B cell (primary cell): Measurements from ENCODE around the gene DYNLT4. TPM values are rescaled to one million over a fixed set of nuclear protein-coding genes. Genes with fewer than 3 reads are reported as not detected.
"Not testable (repeated sequence)": the region's sequence is repeated elsewhere in the genome, so short reads cannot be mapped to it uniquely, and the experiment has no call there.

Experiments
- ATAC-seq: fragments of 200-7000 bp; cut with Tn5 transposase; one replicate; pipeline ENCODE4 v1.10.0; 2021; ENCODE audit warnings: low read depth, mild to moderate bottlenecking, moderate number of reproducible peaks, moderate library complexity
- CTCF ChIA-PET: fragments of 350-600 bp; sonication (Branson Sonifier 250); formaldehyde crosslinking; loops from one replicate; lab custom pipeline; 2021; ENCODE audit warnings: antibody characterized with exemption, inconsistent platforms; lab: Charles Lee
- POLR2A ChIA-PET: fragments of 350-600 bp; sonication (Branson Sonifier 250); formaldehyde crosslinking; loops from one replicate; lab custom pipeline; 2021; ENCODE audit warnings: antibody characterized with exemption; lab: Charles Lee
- DNase-seq: peaks from one replicate; pipeline ENCODE4 v3.0.0; 2013
- H2AFZ ChIP-seq: 2 replicates; pipeline ENCODE4 v1.6.1; 2012; ENCODE audit warnings: mild to moderate bottlenecking, low read depth, low read length; ENCODE audit not compliant: insufficient read depth, poor library complexity, severe bottlenecking
- H3K27ac ChIP-seq, 2 donors: 1 replicate in 1 of 2; 2 replicates in 1 of 2; pipeline ENCODE4 v1.5.1; 2012 to 2013; ENCODE audit warnings: low read length in 2 of 2, mild to moderate bottlenecking in 2 of 2, moderate library complexity in 1 of 2
- H3K27me3 ChIP-seq, 4 experiments: fragments of 200-600 bp in 1 of 4; sonication (generic) in 1 of 4; replicated peaks in 1 of 4; 1 replicate in 2 of 4; 2 replicates in 2 of 4; pipeline versions ENCODE4 v1.6.1 to v1.7.0; 2013 to 2016; ENCODE audit warnings: low read length in 3 of 4, mild to moderate bottlenecking in 2 of 4, mixed read lengths in 1 of 4, moderate library complexity in 1 of 4; ENCODE audit not compliant: insufficient read depth in 4 of 4, control insufficient read depth in 3 of 4; ENCODE audit errors: control extremely low read depth in 1 of 4
- H3K36me3 ChIP-seq, 2 experiments: replicated peaks in 1 of 2; 1 replicate in 1 of 2; 2 replicates in 1 of 2; pipeline versions ENCODE4 v1.6.1 to v1.7.1; 2013; ENCODE audit warnings: low read length in 1 of 2; ENCODE audit not compliant: insufficient read depth in 2 of 2, control insufficient read depth in 1 of 2; ENCODE audit errors: control extremely low read depth in 1 of 2, extremely low read depth in 1 of 2
- H3K4me1 ChIP-seq, 2 donors: fragments of 200-600 bp in 1 of 2; sonication (generic) in 1 of 2; 1 replicate in 1 of 2; 2 replicates in 1 of 2; pipeline versions ENCODE4 v1.5.1 to v1.6.1; 2013 to 2017; ENCODE audit warnings: low read length in 2 of 2; ENCODE audit not compliant: control insufficient read depth in 2 of 2, insufficient read depth in 2 of 2
- H3K4me2 ChIP-seq: replicated peaks from 2 replicates; pipeline ENCODE3; 2012; ENCODE audit warnings: mild to moderate bottlenecking, low read depth, low read length; ENCODE audit not compliant: poor library complexity, severe bottlenecking
- H3K4me3 ChIP-seq, 5 experiments: fragments of 200-600 bp in 1 of 5; sonication (generic) in 1 of 5; 1 replicate in 3 of 5; 2 replicates in 2 of 5; pipeline versions ENCODE4 v1.5.1 to v1.7.0; 2011 to 2016; ENCODE audit warnings: low read length in 4 of 5, mild to moderate bottlenecking in 4 of 5, low read depth in 2 of 5, control low read depth in 1 of 5, moderate library complexity in 1 of 5; ENCODE audit not compliant: insufficient read depth in 1 of 5; ENCODE audit errors: control extremely low read depth in 1 of 5, extremely low read depth in 1 of 5
- H3K79me2 ChIP-seq: fragments of 200-600 bp; sonication (generic); one replicate; pipeline ENCODE4 v1.6.0; 2016; ENCODE audit warnings: low read length; ENCODE audit not compliant: control insufficient read depth, insufficient read depth
- H3K9ac ChIP-seq: fragments of 200-600 bp; sonication (generic); 2 replicates; pipeline ENCODE4 v1.6.1; 2017; ENCODE audit warnings: mild to moderate bottlenecking, low read length, moderate library complexity
- H3K9me3 ChIP-seq, 3 donors: one replicate each; pipeline versions ENCODE4 v1.6.1 to v1.7.1; 2013; ENCODE audit warnings: low read length in 2 of 3; ENCODE audit not compliant: control insufficient read depth in 2 of 3, insufficient read depth in 1 of 3; ENCODE audit errors: control extremely low read depth in 1 of 3
- H4K20me1 ChIP-seq: 2 replicates; pipeline ENCODE4 v1.6.0; 2012; ENCODE audit warnings: mild to moderate bottlenecking, low read length; ENCODE audit not compliant: insufficient read depth, control insufficient read depth, poor library complexity, severe bottlenecking
- H3K27ac Mint-ChIP-seq: one replicate; pipeline ENCODE4 v1.8.0; 2021; ENCODE audit warnings: mixed read lengths
- H3K27me3 Mint-ChIP-seq: one replicate; pipeline ENCODE4 v1.8.0; 2021; ENCODE audit warnings: mixed read lengths
- H3K4me1 Mint-ChIP-seq: one replicate; pipeline ENCODE4 v1.8.0; 2021; ENCODE audit warnings: mixed read lengths
- H3K4me3 Mint-ChIP-seq: one replicate; pipeline ENCODE4 v1.8.0; 2021; ENCODE audit warnings: mixed read lengths
- H3K9me3 Mint-ChIP-seq: one replicate; pipeline ENCODE4 v1.8.0; 2022; ENCODE audit warnings: mixed read lengths; ENCODE audit not compliant: insufficient read depth
- CTCF ChIP-seq: fragments of 200-600 bp; IDR thresholded peaks from one replicate; pipeline ENCODE4 v1.8.0; 2022; ENCODE audit warnings: antibody characterized with exemption, mild to moderate bottlenecking
- EZH2 ChIP-seq: IDR thresholded peaks from 2 replicates; pipeline ENCODE4 v1.6.1; 2012; ENCODE audit warnings: borderline replicate concordance, low read depth, mild to moderate bottlenecking, moderate library complexity, low read length; ENCODE audit not compliant: insufficient read depth, poor library complexity, severe bottlenecking
- WGBS: methylation state at CpG from one replicate; pipeline ENCODE4 v1.1.5; 2013; ENCODE audit warnings: missing lambda C conversion rate; ENCODE audit not compliant: insufficient coverage; 5-methylcytosine and 5-hydroxymethylcytosine counted together
- intact Hi-C: fragments of 100-400 bp; cut with micrococcal nuclease; formaldehyde crosslinking; loops from one replicate; pipeline ENCODE4 v1.10.0; 2022
- polyA plus RNA-seq: library from polyadenylated mRNA; depleted of rRNA; stranded (reverse); fragments of >200 nt; gene quantifications from 2 replicates; pipeline ENCODE4 v1.2.3, GENCODE V29; 2012
- total RNA-seq, 2 donors: library from RNA; stranded (reverse); fragments of 120-200 nt in 1 of 2; gene quantifications; 1 replicate in 1 of 2; 2 replicates in 1 of 2; pipeline versions ENCODE4 v1.2.3 to v1.2.4, GENCODE V29; 2013 to 2022

The DYNLT4 gene
- total and polyA plus RNA-seq, 2 donors (not counting 1 experiment from before 2014, with no cell fraction given) = 0.19 to 0.39 TPM

GRCh38 chr1:44812822-44813543, 5.8 kb upstream of the DYNLT4 start:
- Histone ChIP-seq H3K27me3 (no peaks in the 10 kb centered on the region), H3K4me3 (peak overlapping the region in 4 of 5 experiments; percentile 51 to 76 (median 68)), H3K4me2 (peak overlapping the region; percentile 89), H3K9ac (peak overlapping the region; percentile 77), H4K20me1 (no peaks in the 10 kb centered on the region), H2AFZ (peak overlapping the region; percentile 76), H3K79me2 (no peaks in the 10 kb centered on the region), H3K36me3 (no peaks in the 10 kb centered on the region), H3K27ac (peak overlapping the region; percentile 70 to 86), H3K9me3 (no peaks in the 10 kb centered on the region), H3K4me1 (peaks cover 38 to 53% of the 10 kb centered on the region in 2 donors)
- Mint-ChIP-seq H3K9me3 (no peaks in the 10 kb centered on the region), H3K27ac (peak overlapping the region; percentile 37), H3K4me1 (peaks cover 58% of the 10 kb centered on the region), H3K4me3 (peak overlapping the region; percentile 92), H3K27me3 (no peaks in the 10 kb centered on the region)
- CTCF ChIA-PET = interaction anchor here (0.6 to 3.3 kb wide), 8 partner anchors 8 to 118 kb away, joined by 3 to 20 read pairs (median 4); partner anchors contain the start of genes PLK3 and RNU5D-1
- ATAC-seq = no peak
- intact Hi-C loops = loop anchor here (2.0 kb wide), 1 partner anchor 528 kb away; the partner anchor contains the start of genes MUTYH and TOE1
- 86% methylated on average over 46 of the region's 48 CpGs for WGBS
- DNase-seq = no peak
- POLR2A ChIA-PET = interaction anchor here (0.7 to 2.5 kb wide), 8 partner anchors 11 to 199 kb away, joined by 3 to 20 read pairs (median 10); partner anchors contain the start of genes PLK3, RNU5D-1, RPS8 and UROD
- TF ChIP-seq CTCF (no peak), EZH2 (no peak)

- no peak overlapping the region for H3K9ac ChIP-seq
- intact Hi-C loops = no loop called here
- ChIA-PET POLR2A (no interaction called here), CTCF (interaction anchor here (0.8 to 3.9 kb wide), 3 partner anchors 7 to 91 kb away, joined by 3 to 30 read pairs (median 3); no protein-coding TSS in a partner anchor)
- Mint-ChIP-seq H3K9me3 (no peaks in the 10 kb centered on the region), H3K4me1 (peaks cover 67% of the 10 kb centered on the region), H3K27ac (peak overlapping the region; percentile 86), H3K4me3 (peak overlapping the region; percentile 37), H3K27me3 (no peaks in the 10 kb centered on the region)
- peaks cover 50 to 68% of the 10 kb centered on the region in 2 donors for H3K4me1 ChIP-seq
- H3K27me3 ChIP-seq = no peaks in the 10 kb centered on the region
- no peak overlapping the region for H3K27ac ChIP-seq
- no peak overlapping the region for H3K4me3 ChIP-seq
- DNase-seq (no peak), ATAC-seq (no peak)
- H3K4me2 ChIP-seq = no peak overlapping the region
- TF ChIP-seq EZH2 (no peak), CTCF (no peak)
- H4K20me1 ChIP-seq = no peaks in the 10 kb centered on the region
- H2AFZ ChIP-seq = no peak overlapping the region
- no peaks in the 10 kb centered on the region for H3K79me2 ChIP-seq
- H3K9me3 ChIP-seq = no peaks in the 10 kb centered on the region
- peaks cover 0 to 3% of the 10 kb centered on the region in 2 experiments for H3K36me3 ChIP-seq
- 90% methylated on average over 7 of the region's 8 CpGs for WGBS
These were observed 4.1 kb upstream of the DYNLT4 start for GRCh38 chr1:44811234-44811633.

- H3K9ac ChIP-seq, DNase-seq, H3K27me3 ChIP-seq, H3K9me3 ChIP-seq, H3K4me3 ChIP-seq, H3K27me3 Mint-ChIP-seq, H3K79me2 ChIP-seq, H4K20me1 ChIP-seq, H3K9me3 Mint-ChIP-seq, intact Hi-C loops, H3K36me3 ChIP-seq, ATAC-seq, POLR2A ChIA-PET: not testable (repeated sequence)
- Mint-ChIP-seq H3K27ac (peak overlapping the region; percentile 99), H3K4me3 (peak overlapping the region; percentile 54), H3K4me1 (peaks cover 67% of the 10 kb centered on the region)
- Histone ChIP-seq H3K4me1 (peaks cover 50 to 68% of the 10 kb centered on the region in 2 donors), H3K27ac (peak overlapping the region; percentile 91 to 95), H3K4me2 (peak overlapping the region; percentile 68), H2AFZ (peak overlapping the region; percentile 27)
- WGBS = 90% methylated on average over 2 of the region's 4 CpGs
- CTCF ChIA-PET = interaction anchor here (0.8 to 3.9 kb wide), 5 partner anchors 8 to 489 kb away, joined by 3 to 40 read pairs (median 3); partner anchors contain the start of gene PLK3
These were observed 3.6 kb upstream of the DYNLT4 start for GRCh38 chr1:44810762-44811105.
